SK-N-SH (cell line): Measurements from ENCODE around the gene TMEM120B.
"Not testable (repeated sequence)": the region's sequence is repeated elsewhere in the genome, so short reads cannot be mapped to it uniquely, and the experiment has no call there.

Source experiments
- CHD2 ChIP-seq: fragments of 150-350 bp; IDR thresholded peaks from 2 replicates; pipeline ENCODE4 v1.6.1; 2018; ENCODE audit warnings: low read length; ENCODE audit not compliant: partially characterized antibody
- MXI1 ChIP-seq: IDR thresholded peaks from 2 replicates; pipeline ENCODE4 v1.6.1; 2012; ENCODE audit warnings: mild to moderate bottlenecking, low read depth, low read length, improper control_type of control experiment
- POLR2AphosphoS5 ChIP-seq: IDR thresholded peaks from 2 replicates; pipeline ENCODE4 v1.6.1; 2012; ENCODE audit warnings: low read depth, low read length
- RAD21 ChIP-seq: IDR thresholded peaks from 2 replicates; pipeline ENCODE4 v1.6.1; 2012; ENCODE audit warnings: mild to moderate bottlenecking, low read length
- SIN3A ChIP-seq: IDR thresholded peaks from 2 replicates; pipeline ENCODE4 v1.6.1; 2012; ENCODE audit warnings: low read depth, mild to moderate bottlenecking, low read length, moderate library complexity, borderline replicate concordance
- TAF1 ChIP-seq: IDR thresholded peaks from 2 replicates; pipeline ENCODE4 v1.6.1; 2012; ENCODE audit warnings: low read depth, mild to moderate bottlenecking, low read length, moderate library complexity, borderline replicate concordance
- TEAD4 ChIP-seq: IDR thresholded peaks from 2 replicates; pipeline ENCODE4 v1.4.0; 2012; ENCODE audit warnings: mild to moderate bottlenecking, borderline replicate concordance; ENCODE audit not compliant: insufficient read depth
- YY1 ChIP-seq: IDR thresholded peaks from 2 replicates; pipeline ENCODE4 v1.4.0; 2012; ENCODE audit warnings: low read depth, mild to moderate bottlenecking
- TF ChIP-seq, protein P1 (sequence below): fragments of 200-600 bp; sonication (generic); IDR thresholded peaks from 2 replicates; pipeline ENCODE4 v1.6.1; 2017; ENCODE audit warnings: antibody characterized with exemption, mild to moderate bottlenecking, moderate library complexity
- TF ChIP-seq, protein P2 (sequence below): IDR thresholded peaks from 2 replicates; pipeline ENCODE4 v1.4.0; 2012; ENCODE audit warnings: low read depth
- TF ChIP-seq, protein P3 (sequence below): fragments of 150-350 bp; IDR thresholded peaks from 2 replicates; pipeline ENCODE4 v1.6.1; 2017; ENCODE audit warnings: antibody characterized with exemption, low read length, low read depth, borderline replicate concordance
- TF ChIP-seq, protein P4 (sequence below): IDR thresholded peaks from 2 replicates; pipeline ENCODE4 v1.6.1; 2012; ENCODE audit warnings: mild to moderate bottlenecking, low read depth, low read length, moderate library complexity

DNA sequence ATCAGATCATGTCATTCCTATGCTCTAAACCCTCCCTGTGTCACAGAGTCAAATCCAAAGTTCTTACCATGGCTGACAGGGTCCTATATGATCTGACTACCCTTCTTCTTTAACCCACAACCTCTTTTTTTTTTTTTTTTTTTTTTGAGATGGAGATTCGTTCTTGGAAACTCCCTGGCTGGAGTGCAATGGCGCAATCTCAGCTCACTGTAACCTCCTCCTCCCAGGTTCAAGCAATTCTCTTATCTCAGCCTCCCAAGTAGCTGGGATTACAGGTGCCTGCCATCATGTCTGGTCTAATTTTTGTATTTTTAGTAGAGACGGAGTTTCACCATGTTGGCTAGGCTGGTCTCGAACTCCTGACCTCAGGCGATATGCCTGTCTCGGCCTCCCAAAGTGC is 45.7 kb upstream of the TMEM120B start:
- TF ChIP-seq, protein P1, sequence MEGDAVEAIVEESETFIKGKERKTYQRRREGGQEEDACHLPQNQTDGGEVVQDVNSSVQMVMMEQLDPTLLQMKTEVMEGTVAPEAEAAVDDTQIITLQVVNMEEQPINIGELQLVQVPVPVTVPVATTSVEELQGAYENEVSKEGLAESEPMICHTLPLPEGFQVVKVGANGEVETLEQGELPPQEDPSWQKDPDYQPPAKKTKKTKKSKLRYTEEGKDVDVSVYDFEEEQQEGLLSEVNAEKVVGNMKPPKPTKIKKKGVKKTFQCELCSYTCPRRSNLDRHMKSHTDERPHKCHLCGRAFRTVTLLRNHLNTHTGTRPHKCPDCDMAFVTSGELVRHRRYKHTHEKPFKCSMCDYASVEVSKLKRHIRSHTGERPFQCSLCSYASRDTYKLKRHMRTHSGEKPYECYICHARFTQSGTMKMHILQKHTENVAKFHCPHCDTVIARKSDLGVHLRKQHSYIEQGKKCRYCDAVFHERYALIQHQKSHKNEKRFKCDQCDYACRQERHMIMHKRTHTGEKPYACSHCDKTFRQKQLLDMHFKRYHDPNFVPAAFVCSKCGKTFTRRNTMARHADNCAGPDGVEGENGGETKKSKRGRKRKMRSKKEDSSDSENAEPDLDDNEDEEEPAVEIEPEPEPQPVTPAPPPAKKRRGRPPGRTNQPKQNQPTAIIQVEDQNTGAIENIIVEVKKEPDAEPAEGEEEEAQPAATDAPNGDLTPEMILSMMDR: not testable (repeated sequence)
- TF ChIP-seq RAD21, TAF1, MXI1, YY1, POLR2AphosphoS5, SIN3A, CHD2, TEAD4: not testable (repeated sequence)
- TF ChIP-seq, protein P2, sequence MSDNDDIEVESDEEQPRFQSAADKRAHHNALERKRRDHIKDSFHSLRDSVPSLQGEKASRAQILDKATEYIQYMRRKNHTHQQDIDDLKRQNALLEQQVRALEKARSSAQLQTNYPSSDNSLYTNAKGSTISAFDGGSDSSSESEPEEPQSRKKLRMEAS: not testable (repeated sequence)
- TF ChIP-seq, protein P3, sequence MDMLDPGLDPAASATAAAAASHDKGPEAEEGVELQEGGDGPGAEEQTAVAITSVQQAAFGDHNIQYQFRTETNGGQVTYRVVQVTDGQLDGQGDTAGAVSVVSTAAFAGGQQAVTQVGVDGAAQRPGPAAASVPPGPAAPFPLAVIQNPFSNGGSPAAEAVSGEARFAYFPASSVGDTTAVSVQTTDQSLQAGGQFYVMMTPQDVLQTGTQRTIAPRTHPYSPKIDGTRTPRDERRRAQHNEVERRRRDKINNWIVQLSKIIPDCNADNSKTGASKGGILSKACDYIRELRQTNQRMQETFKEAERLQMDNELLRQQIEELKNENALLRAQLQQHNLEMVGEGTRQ: not testable (repeated sequence)
- TF ChIP-seq, protein P4, sequence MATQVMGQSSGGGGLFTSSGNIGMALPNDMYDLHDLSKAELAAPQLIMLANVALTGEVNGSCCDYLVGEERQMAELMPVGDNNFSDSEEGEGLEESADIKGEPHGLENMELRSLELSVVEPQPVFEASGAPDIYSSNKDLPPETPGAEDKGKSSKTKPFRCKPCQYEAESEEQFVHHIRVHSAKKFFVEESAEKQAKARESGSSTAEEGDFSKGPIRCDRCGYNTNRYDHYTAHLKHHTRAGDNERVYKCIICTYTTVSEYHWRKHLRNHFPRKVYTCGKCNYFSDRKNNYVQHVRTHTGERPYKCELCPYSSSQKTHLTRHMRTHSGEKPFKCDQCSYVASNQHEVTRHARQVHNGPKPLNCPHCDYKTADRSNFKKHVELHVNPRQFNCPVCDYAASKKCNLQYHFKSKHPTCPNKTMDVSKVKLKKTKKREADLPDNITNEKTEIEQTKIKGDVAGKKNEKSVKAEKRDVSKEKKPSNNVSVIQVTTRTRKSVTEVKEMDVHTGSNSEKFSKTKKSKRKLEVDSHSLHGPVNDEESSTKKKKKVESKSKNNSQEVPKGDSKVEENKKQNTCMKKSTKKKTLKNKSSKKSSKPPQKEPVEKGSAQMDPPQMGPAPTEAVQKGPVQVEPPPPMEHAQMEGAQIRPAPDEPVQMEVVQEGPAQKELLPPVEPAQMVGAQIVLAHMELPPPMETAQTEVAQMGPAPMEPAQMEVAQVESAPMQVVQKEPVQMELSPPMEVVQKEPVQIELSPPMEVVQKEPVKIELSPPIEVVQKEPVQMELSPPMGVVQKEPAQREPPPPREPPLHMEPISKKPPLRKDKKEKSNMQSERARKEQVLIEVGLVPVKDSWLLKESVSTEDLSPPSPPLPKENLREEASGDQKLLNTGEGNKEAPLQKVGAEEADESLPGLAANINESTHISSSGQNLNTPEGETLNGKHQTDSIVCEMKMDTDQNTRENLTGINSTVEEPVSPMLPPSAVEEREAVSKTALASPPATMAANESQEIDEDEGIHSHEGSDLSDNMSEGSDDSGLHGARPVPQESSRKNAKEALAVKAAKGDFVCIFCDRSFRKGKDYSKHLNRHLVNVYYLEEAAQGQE: not testable (repeated sequence)
